Uterus (tissue), 4 donors: ENCODE measurements around the gene BATF3. TPM values are rescaled to one million over a fixed set of nuclear protein-coding genes. Genes with fewer than 3 reads are reported as not detected.

Experiments
- DNase-seq, 2 donors: peaks; one replicate each; pipeline ENCODE4 v3.0.0-alpha.2; 2019 to 2020
- H3K27ac ChIP-seq, 2 donors: fragments of 200-600 bp; sonication (generic); 1 replicate in 1 of 2; 2 replicates in 1 of 2; pipeline ENCODE4 v1.5.1; 2016 to 2018
- H3K27me3 ChIP-seq, 2 donors: fragments of 200-600 bp; sonication (generic); one replicate each; pipeline ENCODE4 v1.5.1; 2018 to 2019; ENCODE audit warnings: control low read depth in 1 of 2
- H3K36me3 ChIP-seq, 2 donors: fragments of 200-600 bp; sonication (generic); one replicate each; pipeline ENCODE4 v1.5.1; 2019; ENCODE audit warnings: control low read depth in 1 of 2
- H3K4me1 ChIP-seq, 2 donors: fragments of 200-600 bp; sonication (generic); one replicate each; pipeline ENCODE4 v1.5.1; 2018 to 2019; ENCODE audit warnings: control low read depth in 1 of 2
- H3K4me3 ChIP-seq, 2 donors: fragments of 200-600 bp; sonication (generic); 1 replicate in 1 of 2; 2 replicates in 1 of 2; pipeline ENCODE4 v1.5.1; 2018 to 2019; ENCODE audit warnings: mild to moderate bottlenecking in 1 of 2
- H3K9me3 ChIP-seq, 2 donors: fragments of 200-600 bp; sonication (generic); one replicate each; pipeline ENCODE4 v1.5.1; 2019; ENCODE audit warnings: control low read depth in 1 of 2
- CTCF ChIP-seq, 4 experiments: fragments of 200-600 bp in 2 of 4; fragments of 450-650 bp in 2 of 4; sonication (generic) in 2 of 4; IDR thresholded peaks; one replicate each; pipeline ENCODE4 v1.5.1; 2016 to 2019; ENCODE audit warnings: antibody characterized with exemption in 4 of 4, mild to moderate bottlenecking in 2 of 4, moderate library complexity in 1 of 4
- POLR2A ChIP-seq, 2 donors: fragments of 450-650 bp; IDR thresholded peaks; one replicate each; pipeline ENCODE4 v1.6.1; 2016; ENCODE audit warnings: antibody characterized with exemption in 2 of 2, mild to moderate bottlenecking in 1 of 2, moderate library complexity in 1 of 2
- intact Hi-C: fragments of 100-400 bp; cut with DNase I; formaldehyde crosslinking; loops from one replicate; pipeline ENCODE4 v1.15.1; 2023; ENCODE audit warnings: low total_unique reads
- total RNA-seq, 4 donors: library from RNA; depleted of rRNA in 3 of 4; stranded (reverse); fragments of >200 nt in 3 of 4; gene quantifications; one replicate each; pipeline versions ENCODE4 v1.1.0 to v1.2.4, GENCODE V29; 2014 to 2023
- donor health status: DM: yes; HTN: yes; CAD: no.

The BATF3 gene
- total RNA-seq, 4 donors from 2014 or later = 3.0 to 10.3 (median 3.5) TPM; not detected in 1

GRCh38 chr1:212638492-212639151, 61.0 kb downstream of the BATF3 start:
- no peak overlapping the region for H3K4me3 ChIP-seq
- no peaks in the 10 kb centered on the region for H3K27me3 ChIP-seq
- H3K27ac ChIP-seq = peak overlapping the region; percentile 42 to 68
- TF ChIP-seq POLR2A (IDR thresholded peaks at IDR 0.05) (no peak), CTCF (IDR thresholded peaks at IDR 0.05) (no peak)
- no peak for DNase-seq
- intact Hi-C loops = no loop called here
- no peaks in the 10 kb centered on the region for H3K36me3 ChIP-seq
- no peaks in the 10 kb centered on the region for H3K9me3 ChIP-seq
- H3K4me1 ChIP-seq = no peaks in the 10 kb centered on the region

- Histone ChIP-seq H3K4me1 (no peaks in the 10 kb centered on the region), H3K36me3 (no peaks in the 10 kb centered on the region), H3K9me3 (no peaks in the 10 kb centered on the region), H3K27ac (peak overlapping the region; percentile 42 to 68), H3K27me3 (no peaks in the 10 kb centered on the region), H3K4me3 (no peak overlapping the region)
- no peak for TF ChIP-seq POLR2A (IDR thresholded peaks at IDR 0.05)
- no peak for TF ChIP-seq CTCF (IDR thresholded peaks at IDR 0.05)
- DNase-seq = no peak
- intact Hi-C loops = no loop called here
Measured at GRCh38 chr1:212637902-212638301, 61.7 kb downstream of the BATF3 start.

Other genes starting within 250 kb of the BATF3 start
- 10 to 100 TPM in 3 of 4 donors, 1 to 10 TPM in 1; 1.8 to 42.6 (median 24.4) TPM for gene ATF3, start 91.1 kb downstream of the BATF3 start, total RNA-seq
- 10 to 100 TPM; 39.1 to 73.8 (median 60.5) TPM for gene NSL1, start 91.9 kb upstream of the BATF3 start, total RNA-seq
- 10 to 100 TPM in 3 of 4 donors, 1 to 10 TPM in 1; 8.2 to 27.4 (median 17.5) TPM for gene TATDN3, start 92.1 kb upstream of the BATF3 start, total RNA-seq
- not detected for gene SPATA45, start 147.8 kb upstream of the BATF3 start, total RNA-seq
- gene FLVCR1, start 158.4 kb upstream of the BATF3 start, total RNA-seq = 10 to 100 TPM in 2 of 4 donors, 1 to 10 TPM in 2; 2.0 to 28.9 (median 7.6) TPM